Loucy (cell line): ENCODE results near the gene MRPL42.

Source experiments
- EZH2phosphoT487 ChIP-seq: fragments of 200-600 bp; IDR thresholded peaks from 2 replicates; pipeline ENCODE4 v1.6.1; 2018; ENCODE audit warnings: antibody characterized with exemption, mild to moderate bottlenecking, moderate library complexity, borderline replicate concordance
- TF ChIP-seq, protein P1 (sequence below): fragments of 200-600 bp; sonication (generic); conservative IDR thresholded peaks from 2 replicates; pipeline ENCODE4 v1.5.1; 2014; ENCODE audit warnings: mild to moderate bottlenecking, antibody characterized with exemption, low read length

GRCh38 chr12:93507165-93507564 lies 39.9 kb downstream of the MRPL42 start:
- TF ChIP-seq, protein P1, sequence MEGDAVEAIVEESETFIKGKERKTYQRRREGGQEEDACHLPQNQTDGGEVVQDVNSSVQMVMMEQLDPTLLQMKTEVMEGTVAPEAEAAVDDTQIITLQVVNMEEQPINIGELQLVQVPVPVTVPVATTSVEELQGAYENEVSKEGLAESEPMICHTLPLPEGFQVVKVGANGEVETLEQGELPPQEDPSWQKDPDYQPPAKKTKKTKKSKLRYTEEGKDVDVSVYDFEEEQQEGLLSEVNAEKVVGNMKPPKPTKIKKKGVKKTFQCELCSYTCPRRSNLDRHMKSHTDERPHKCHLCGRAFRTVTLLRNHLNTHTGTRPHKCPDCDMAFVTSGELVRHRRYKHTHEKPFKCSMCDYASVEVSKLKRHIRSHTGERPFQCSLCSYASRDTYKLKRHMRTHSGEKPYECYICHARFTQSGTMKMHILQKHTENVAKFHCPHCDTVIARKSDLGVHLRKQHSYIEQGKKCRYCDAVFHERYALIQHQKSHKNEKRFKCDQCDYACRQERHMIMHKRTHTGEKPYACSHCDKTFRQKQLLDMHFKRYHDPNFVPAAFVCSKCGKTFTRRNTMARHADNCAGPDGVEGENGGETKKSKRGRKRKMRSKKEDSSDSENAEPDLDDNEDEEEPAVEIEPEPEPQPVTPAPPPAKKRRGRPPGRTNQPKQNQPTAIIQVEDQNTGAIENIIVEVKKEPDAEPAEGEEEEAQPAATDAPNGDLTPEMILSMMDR: no peak
- no peak for TF ChIP-seq EZH2phosphoT487
